ENCODE results near the gene PTK6. TPM values are rescaled to one million over a fixed set of nuclear protein-coding genes. Genes with fewer than 3 reads are reported as not detected.
"Not testable (repeated sequence)": the region's sequence is repeated elsewhere in the genome, so short reads cannot be mapped to it uniquely, and the experiment has no call there.

The PTK6 gene
- total RNA-seq, 2 experiments from 2014 or later: 0.21 to 0.53 TPM

DNA sequence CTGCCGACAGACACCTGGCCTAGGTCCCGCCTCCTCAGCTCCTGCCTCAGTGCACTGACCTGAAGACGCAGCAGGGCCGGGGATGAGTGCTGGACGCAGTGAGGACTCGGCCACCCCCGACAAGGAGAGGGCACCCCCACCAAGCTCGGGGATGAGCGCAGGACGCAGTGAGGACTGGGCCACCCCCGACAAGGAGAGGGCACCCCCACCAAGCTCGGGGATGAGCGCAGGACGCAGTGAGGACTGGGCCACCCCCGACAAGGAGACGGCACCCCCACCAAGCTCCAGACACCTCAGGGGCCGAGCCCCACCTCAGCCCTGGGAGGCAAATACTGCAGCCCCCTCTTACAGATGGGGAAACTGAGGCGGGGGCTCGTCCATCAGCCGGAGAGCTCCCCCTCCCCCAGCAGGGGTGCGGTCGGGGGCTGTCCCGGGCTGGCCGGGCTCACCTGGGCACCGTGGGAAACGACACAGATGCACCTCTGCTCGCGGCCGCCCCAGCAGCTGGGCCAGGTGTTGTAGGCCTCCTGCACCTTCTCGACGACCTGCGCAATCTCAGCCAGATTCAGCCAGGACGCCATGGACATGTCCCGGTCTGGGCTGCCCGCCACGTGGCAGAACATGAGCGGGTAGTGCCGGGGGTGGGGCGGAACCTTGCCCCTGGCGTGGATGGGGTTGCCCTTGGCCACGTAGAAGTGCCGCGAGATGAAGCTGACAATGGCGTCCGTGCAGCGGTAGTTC, 29.4 kb upstream of the PTK6 start:
- DNase-seq: no peak
- H3K27me3 Mint-ChIP-seq: no peaks in the 10 kb centered on the region
- CTCF ChIA-PET: interaction anchor here (0.6 to 3.4 kb wide), 3 partner anchors 10 to 38 kb away, joined by 4 to 21 read pairs (median 4); partner anchors contain the start of gene PTK6
- H3K27ac Mint-ChIP-seq: no peak overlapping the region
- H3K4me1 Mint-ChIP-seq: peaks cover 34% of the 10 kb centered on the region
- peaks cover 30% of the 10 kb centered on the region for H3K36me3 Mint-ChIP-seq
- no peak overlapping the region for H3K4me3 Mint-ChIP-seq
- H3K9me3 Mint-ChIP-seq (ENCODE audit: low read depth): no peaks in the 10 kb centered on the region
- no peak for ATAC-seq

DNA sequence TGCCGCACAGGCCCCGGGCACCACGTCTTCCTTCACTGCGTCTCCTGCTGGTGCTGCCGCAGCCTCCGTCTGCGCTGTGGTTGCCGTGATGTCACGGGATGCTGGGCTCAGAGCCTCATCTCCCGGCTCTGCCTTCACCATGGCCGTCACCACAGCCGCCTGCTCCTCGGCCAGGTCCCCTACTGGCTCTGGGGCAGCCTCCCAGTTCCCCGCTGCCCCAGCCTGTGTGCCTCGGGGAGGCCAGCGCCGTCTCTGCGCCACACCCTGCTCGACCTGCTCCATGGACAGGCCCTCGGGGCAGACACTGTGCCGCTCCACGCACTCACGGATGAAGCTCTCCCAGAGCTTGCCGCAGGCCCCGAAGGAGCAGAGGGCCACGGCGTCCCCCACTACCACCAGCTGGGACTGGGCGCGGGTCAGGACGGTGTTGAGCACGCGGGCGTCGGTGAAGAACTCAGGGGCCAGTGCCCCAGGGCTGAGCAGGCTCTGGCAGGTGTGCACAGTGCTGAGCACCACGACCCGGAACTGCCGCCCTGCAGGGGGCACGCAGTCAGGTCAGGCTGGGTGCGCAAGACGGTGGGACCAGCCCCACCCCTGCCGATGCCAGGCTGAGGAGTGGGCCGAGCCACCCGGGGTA, 28.6 kb upstream of the PTK6 start:
- DNase-seq: no peak
- Mint-ChIP-seq H3K36me3 (peaks cover 37% of the 10 kb centered on the region), H3K27ac (no peak overlapping the region), H3K27me3 (no peaks in the 10 kb centered on the region), H3K4me3 (no peak overlapping the region), H3K4me1 (peaks cover 34% of the 10 kb centered on the region), H3K9me3 (ENCODE audit: low read depth) (no peaks in the 10 kb centered on the region)
- no peak for ATAC-seq
- CTCF ChIA-PET: interaction anchor here (0.6 to 2.1 kb wide), 2 partner anchors 28 to 38 kb away, joined by 4 read pairs; no protein-coding TSS in a partner anchor

DNA sequence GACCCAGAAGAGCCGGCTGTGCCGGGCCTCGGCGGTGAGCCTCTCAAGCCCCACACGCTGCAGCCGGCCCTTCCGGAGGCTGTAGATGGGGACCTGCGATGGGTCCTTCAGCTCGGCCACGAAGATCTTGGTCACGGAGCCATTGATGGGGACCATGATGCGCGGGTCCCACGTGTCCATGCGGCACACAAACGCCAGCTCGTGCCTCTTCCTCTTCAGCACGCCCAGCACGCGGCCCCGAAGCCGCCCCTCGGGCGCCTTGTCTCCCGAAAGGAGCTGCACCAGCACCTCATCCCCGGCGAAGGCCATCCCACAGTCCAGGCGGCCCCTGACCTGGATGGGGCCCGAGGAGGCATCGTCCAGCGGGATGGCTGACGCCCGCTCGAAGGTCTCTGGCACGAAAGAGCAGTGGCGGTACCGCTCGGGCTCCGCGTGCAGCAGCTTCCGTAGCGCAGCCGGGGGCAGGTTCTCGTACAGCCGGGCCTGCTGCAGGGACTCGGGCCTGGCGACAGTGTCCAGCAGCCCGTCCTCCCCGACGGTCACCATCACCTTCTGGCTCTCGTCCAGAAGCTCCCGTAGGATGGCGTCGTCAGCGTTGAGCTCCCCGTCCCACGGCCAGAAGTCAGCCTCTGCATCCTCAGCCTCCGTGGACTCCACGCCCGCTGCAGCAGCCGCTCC, 28.0 kb upstream of the PTK6 start:
- ATAC-seq: no peak
- H3K27me3 Mint-ChIP-seq: no peaks in the 10 kb centered on the region
- CTCF ChIA-PET: interaction anchor here (2.1 kb wide), 1 partner anchor 27 kb away, joined by 4 read pairs; no protein-coding TSS in a partner anchor
- no peak overlapping the region for H3K4me3 Mint-ChIP-seq
- H3K4me1 Mint-ChIP-seq: peaks cover 31% of the 10 kb centered on the region
- no peaks in the 10 kb centered on the region for H3K9me3 Mint-ChIP-seq (ENCODE audit: low read depth)
- no peak for DNase-seq
- no peak overlapping the region for H3K27ac Mint-ChIP-seq
- H3K36me3 Mint-ChIP-seq: peaks cover 43% of the 10 kb centered on the region

DNA sequence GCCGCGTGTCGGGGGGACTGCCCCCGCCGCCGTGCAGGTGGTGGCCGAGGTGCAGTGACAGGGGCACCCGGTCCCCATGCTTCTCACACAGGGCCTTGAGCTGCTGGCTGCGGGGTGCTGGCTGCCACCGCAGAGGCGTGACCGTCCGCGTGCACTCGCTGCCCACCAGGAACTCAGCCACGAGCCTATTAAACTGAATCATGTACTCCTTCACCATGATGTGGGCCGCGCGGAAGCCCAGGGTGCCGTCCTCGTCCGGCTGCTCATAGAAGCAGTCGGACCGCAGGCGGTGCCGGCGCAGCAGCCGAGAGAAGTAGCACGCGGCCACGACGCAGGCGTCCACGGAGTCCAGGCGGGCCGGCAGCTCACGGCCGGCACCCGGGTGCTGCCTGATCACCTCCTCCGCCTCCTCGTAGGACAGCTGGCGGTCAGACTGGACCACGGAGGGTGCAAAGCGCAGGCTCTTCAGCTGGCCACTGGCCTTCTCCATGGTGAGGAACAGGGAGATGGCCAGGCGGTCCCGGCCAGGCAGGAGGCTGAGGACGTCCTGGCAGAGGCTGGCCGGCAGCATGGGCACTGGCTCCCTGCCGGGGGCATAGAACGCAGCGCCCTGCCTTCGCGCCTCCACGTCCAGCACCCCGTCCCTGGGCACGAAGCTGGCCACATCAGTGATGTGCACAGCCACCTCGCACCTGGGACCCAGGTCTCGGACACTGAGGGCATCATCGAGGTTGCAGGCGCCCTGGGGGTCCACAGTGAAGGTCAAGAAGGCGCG, 27.0 kb upstream of the PTK6 start:
- ATAC-seq: no peak
- Mint-ChIP-seq H3K4me1 (peaks cover 25% of the 10 kb centered on the region), H3K9me3 (ENCODE audit: low read depth) (no peaks in the 10 kb centered on the region), H3K27ac (no peak overlapping the region), H3K27me3 (no peaks in the 10 kb centered on the region), H3K36me3 (peaks cover 45% of the 10 kb centered on the region), H3K4me3 (no peak overlapping the region)
- CTCF ChIA-PET: interaction anchor here (2.1 kb wide), 1 partner anchor 27 kb away, joined by 4 read pairs; no protein-coding TSS in a partner anchor
- DNase-seq: no peak

DNA sequence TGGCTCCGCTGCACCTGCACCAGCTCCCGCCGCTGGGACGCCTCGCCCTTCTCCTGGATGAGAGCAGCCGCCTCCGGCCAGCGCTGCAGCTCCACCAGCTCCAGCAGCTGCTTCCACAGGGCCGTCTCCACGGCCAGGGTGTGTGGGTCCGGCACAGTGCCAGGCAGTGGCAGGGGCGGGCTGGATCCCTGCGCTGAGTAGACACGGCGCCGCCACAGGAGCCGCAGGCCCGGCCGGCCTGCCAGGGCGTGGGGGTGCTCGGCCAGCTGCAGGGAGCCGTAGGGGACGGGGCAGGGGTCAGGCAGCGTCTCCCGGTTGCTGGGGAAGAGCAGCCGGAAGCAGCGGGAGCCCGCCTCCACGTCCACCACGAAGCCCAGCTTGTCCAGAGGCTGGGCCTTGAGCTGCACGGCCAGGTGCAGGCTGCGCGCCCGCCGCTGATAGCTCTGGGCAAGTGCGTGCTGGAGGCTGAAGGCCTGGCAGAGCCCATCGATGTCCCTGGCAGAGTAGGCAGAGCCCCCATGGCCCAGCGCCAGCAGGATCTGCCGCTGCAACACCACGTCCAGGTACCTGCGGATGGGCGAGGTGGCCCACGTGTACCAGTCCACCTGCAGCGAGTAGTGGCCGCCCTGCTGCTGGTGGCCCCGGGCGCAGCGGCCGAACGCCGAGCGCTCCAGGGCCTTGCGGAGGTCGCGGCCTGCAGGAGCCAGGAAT, 26.2 kb upstream of the PTK6 start:
- H3K4me3 Mint-ChIP-seq: no peak overlapping the region
- DNase-seq: no peak
- CTCF ChIA-PET: interaction anchor here (1.0 to 2.1 kb wide), 2 partner anchors 9 to 26 kb away, joined by 3 to 4 read pairs; no protein-coding TSS in a partner anchor
- peaks cover 16% of the 10 kb centered on the region for H3K4me1 Mint-ChIP-seq
- no peak overlapping the region for H3K27ac Mint-ChIP-seq
- peaks cover 47% of the 10 kb centered on the region for H3K36me3 Mint-ChIP-seq
- H3K27me3 Mint-ChIP-seq: no peaks in the 10 kb centered on the region
- ATAC-seq: no peak
- no peaks in the 10 kb centered on the region for H3K9me3 Mint-ChIP-seq (ENCODE audit: low read depth)

DNA sequence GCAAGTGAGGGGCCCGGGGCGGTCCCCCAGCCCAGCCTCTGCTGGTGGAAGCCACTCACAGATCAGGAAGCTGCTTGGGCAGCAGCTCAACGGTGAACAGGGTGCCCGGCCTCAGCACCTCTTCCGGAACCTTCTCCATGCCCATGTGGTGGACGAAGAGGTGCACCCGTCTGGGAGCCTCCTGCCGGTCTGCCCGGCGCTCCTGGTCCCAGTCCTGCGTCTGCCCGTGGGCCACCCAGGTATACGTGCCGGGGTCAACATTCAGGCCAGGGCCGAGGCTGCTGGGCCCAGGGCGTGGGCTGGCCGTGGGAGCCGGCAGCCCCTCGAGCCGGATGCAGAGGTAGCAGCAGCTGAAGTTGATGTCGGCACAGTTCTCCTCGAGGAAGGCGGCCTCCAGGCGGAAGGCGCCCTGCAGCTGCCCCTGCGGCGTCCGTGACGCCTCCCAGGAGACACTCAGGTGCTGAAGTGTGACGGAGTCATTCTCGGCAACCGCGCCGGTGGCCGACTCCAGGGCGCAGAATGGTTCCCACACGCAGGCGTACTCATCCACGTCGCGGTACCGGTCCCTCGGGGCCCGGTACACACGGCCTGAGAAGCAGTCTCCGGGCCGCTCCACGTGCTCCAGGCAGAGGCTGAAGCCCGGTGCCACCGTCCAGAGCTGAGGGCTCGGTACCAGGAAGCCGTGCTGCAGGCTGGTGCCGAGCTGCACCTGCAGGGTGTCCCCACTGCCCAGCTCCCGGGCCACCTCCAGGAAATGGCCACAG, 25.5 kb upstream of the PTK6 start:
- no peak overlapping the region for H3K27ac Mint-ChIP-seq
- H3K36me3 Mint-ChIP-seq: peaks cover 45% of the 10 kb centered on the region
- ATAC-seq (no peak), DNase-seq (no peak)
- peaks cover 9% of the 10 kb centered on the region for H3K4me1 Mint-ChIP-seq
- no peaks in the 10 kb centered on the region for H3K27me3 Mint-ChIP-seq
- CTCF ChIA-PET: interaction anchor here (0.8 to 1.0 kb wide), 3 partner anchors 8 to 96 kb away, joined by 3 read pairs; partner anchors contain the start of gene RTEL1
- H3K4me3 Mint-ChIP-seq: no peak overlapping the region
- no peaks in the 10 kb centered on the region for H3K9me3 Mint-ChIP-seq (ENCODE audit: low read depth)

DNA sequence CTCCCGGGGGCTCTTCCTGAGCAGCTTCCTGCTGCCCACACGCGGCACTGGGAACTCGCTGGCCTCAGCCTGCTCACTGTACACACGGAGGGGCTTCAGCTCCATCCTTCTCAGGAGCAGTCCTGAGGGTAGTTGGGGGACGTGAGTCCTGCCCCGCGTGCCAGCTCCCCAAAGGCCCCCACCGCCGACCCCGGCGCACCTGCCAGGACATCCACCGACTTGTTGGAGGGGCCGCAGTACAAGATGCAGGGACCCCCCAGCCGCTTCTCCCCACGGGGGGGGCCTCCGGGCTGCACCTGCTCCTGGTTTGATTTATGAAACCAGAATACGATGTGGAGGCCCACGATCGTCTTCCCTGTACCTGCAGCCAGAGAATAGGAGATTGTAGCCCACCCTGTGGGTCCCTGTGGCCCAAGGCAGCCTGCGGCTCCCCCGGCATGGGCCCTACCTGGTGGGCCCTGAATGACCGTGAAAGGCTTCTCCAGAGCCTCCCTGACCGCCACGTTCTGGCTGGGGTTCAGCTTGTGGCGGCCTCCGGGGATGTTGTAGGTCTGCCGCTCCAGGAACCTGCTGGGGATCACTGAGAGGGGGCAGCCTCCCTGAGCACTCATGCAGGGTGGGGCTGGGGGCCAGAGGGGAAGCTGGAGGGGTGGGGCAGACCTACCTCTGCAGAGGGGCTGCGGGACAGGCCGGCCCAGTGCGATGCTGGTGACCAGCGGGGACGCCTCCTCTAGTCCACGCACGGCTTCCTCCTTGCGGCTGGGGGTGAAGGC, 24.6 kb upstream of the PTK6 start:
- Mint-ChIP-seq H3K36me3 (peaks cover 39% of the 10 kb centered on the region), H3K27me3 (no peaks in the 10 kb centered on the region), H3K9me3 (ENCODE audit: low read depth) (no peaks in the 10 kb centered on the region), H3K4me3 (no peak overlapping the region), H3K27ac (no peak overlapping the region), H3K4me1 (peaks cover under 1% of the 10 kb centered on the region)
- ATAC-seq (no peak), DNase-seq (no peak)
- CTCF ChIA-PET: interaction anchor here (0.8 to 1.1 kb wide), 3 partner anchors 9 to 97 kb away, joined by 3 read pairs; partner anchors contain the start of gene RTEL1

DNA sequence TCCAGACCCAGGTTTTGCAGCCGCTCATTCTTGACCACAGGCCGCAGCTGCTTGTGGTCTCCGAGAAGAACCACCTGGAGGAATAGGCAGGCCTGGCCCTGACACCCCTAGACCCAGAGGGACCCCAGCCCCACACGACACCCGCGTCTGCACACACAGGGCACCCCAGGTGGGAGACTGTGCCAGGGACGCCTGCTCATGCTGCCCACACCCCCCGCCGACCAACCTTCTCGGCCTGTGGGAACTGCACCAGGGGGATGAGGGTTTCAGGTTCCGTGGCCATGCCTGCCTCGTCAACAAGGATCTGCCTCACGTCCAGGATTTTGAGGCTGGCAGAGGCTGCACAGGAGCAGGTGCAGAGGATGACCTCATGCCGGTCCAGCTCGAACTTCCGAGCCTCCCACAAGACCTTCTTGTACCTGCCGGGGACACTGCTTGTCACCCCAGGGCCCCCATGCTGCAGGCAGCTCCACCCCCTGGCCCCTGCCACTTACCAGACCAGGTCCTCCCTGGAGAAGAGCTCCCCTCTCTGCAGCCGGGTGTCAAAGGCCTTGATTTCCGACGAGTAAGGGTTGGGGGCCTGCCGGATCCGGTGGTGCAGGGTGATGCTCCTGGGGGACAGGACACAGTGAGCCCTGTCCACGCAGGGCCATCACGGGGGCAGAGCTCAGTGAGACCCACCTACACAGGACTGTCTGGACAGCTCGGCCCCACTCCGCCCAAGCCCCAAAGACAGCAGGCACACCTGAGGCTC, 23.9 kb upstream of the PTK6 start:
- no peak overlapping the region for H3K27ac Mint-ChIP-seq
- DNase-seq (no peak), ATAC-seq (no peak)
- H3K4me3 Mint-ChIP-seq: no peak overlapping the region
- CTCF ChIA-PET: interaction anchor here (1.1 kb wide), 1 partner anchor 24 kb away, joined by 3 read pairs; no protein-coding TSS in a partner anchor
- H3K36me3 Mint-ChIP-seq: peaks cover 38% of the 10 kb centered on the region
- no peaks in the 10 kb centered on the region for H3K27me3 Mint-ChIP-seq
- H3K9me3 Mint-ChIP-seq (ENCODE audit: low read depth): no peaks in the 10 kb centered on the region
- H3K4me1 Mint-ChIP-seq: no peaks in the 10 kb centered on the region

DNA sequence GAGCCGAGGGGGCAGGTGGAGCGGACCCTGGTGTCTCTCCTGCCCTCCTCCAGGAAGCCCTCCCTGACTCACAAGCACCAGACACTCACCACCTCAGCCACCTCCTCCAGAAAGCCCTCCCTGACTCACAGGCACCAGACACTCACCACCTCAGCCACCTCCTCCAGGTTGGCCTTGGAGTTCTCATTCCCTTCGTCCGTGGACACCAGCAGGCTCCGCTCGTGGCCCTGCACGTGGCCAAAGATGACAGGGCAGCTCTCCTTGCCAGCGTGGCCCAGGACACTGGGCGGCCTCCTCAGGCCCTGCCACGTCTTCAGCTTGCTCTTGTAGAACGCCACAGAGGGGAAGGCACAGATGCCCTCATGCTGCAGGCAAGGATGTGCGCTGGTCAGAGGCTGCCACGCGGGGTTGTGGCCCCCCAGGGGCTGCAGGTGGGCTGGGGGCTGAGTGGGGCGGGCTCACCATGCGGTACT, 23.2 kb upstream of the PTK6 start:
- peaks cover 31% of the 10 kb centered on the region for H3K36me3 Mint-ChIP-seq
- DNase-seq (no peak), ATAC-seq (no peak)
- no peaks in the 10 kb centered on the region for H3K9me3 Mint-ChIP-seq (ENCODE audit: low read depth)
- CTCF ChIA-PET: no interaction called here
- no peak overlapping the region for H3K4me3 Mint-ChIP-seq
- no peaks in the 10 kb centered on the region for H3K27me3 Mint-ChIP-seq
- no peak overlapping the region for H3K27ac Mint-ChIP-seq
- H3K4me1 Mint-ChIP-seq: no peaks in the 10 kb centered on the region

DNA sequence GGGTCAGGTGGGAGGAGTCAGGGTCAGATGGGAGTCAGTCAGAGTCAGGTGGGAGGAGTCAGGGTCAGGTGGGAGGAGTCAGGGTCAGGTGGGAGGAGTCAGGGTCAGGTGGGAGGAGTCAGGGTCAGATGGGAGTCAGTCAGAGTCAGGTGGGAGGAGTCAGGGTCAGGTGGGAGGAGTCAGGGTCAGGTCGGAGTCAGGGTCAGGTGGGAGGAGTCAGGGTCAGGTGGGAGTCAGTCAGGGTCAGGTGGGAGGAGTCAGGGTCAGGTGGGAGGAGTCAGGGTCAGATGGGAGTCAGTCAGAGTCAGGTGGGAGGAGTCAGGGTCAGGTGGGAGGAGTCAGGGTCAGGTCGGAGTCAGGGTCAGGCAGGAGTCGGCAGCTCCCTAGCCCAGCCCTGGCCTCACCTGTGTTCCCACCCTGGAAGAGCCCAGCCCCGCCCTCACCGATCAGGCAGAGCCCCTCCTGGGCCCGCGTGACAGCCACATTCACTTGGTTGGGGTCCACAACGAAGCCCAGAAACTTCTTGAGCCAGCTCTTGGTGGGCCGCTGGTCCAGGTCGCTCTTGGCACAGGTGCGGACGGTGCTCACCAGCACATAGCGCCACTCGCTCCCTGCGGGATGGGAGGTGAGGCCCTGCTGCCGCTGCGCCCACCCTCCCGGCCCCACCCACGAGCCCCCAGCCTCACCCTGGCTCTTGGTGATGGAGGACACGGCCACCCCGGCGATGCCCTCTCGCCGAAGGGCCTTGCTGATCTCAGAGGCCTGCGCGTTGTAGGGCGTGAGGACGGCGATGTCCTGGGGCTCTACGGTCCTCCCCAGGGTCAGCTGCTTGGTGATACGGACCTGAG, 22.5 kb upstream of the PTK6 start:
- H3K4me1 Mint-ChIP-seq; H3K9me3 Mint-ChIP-seq (ENCODE audit: low read depth); DNase-seq; H3K27ac Mint-ChIP-seq; ATAC-seq; H3K27me3 Mint-ChIP-seq; H3K4me3 Mint-ChIP-seq; CTCF ChIA-PET: not testable (repeated sequence)
- H3K36me3 Mint-ChIP-seq: peaks cover 30% of the 10 kb centered on the region

All from activated CD8-positive, alpha-beta memory T cell treated with anti-CD3 and anti-CD28 coated beads, Interleukin-2, amount 10 ng/mL, durations not matched to agents 7 days and 5 days (primary cell).